GM12872 (cell line): ENCODE results near the gene LRRC26.

Experiments
- CTCF ChIP-seq: IDR thresholded peaks from 3 replicates; pipeline ENCODE4 v1.5.1; 2011; ENCODE audit warnings: low read depth, mild to moderate bottlenecking, low read length, moderate library complexity; ENCODE audit not compliant: insufficient read depth

Gene LRRC26

GRCh38 chr9:137195525-137196220 lies 25.8 kb upstream of the LRRC26 start:
- TF ChIP-seq CTCF: no peak

- no peak for TF ChIP-seq CTCF
Observed at GRCh38 chr9:137194909-137195308, 25.1 kb upstream of the LRRC26 start.

GRCh38 chr9:137194388-137194787 lies 24.5 kb upstream of the LRRC26 start:
- no peak for TF ChIP-seq CTCF

GRCh38 chr9:137193771-137194170 lies 23.9 kb upstream of the LRRC26 start:
- no peak for TF ChIP-seq CTCF

- TF ChIP-seq CTCF: no peak
Observed at GRCh38 chr9:137192859-137193258, 23.0 kb upstream of the LRRC26 start.

GRCh38 chr9:137192448-137192780 lies 22.6 kb upstream of the LRRC26 start:
- TF ChIP-seq CTCF: no peak

GRCh38 chr9:137191691-137192447 lies 22.0 kb upstream of the LRRC26 start:
- no peak for TF ChIP-seq CTCF
